Uterus (tissue), 2 donors: ENCODE results near the gene ABI3BP.

Experiments used
- POLR2A ChIP-seq, 2 donors: fragments of 450-650 bp; IDR thresholded peaks; one replicate each; pipeline ENCODE4 v1.6.1; 2016; ENCODE audit warnings: antibody characterized with exemption in 2 of 2, mild to moderate bottlenecking in 1 of 2, moderate library complexity in 1 of 2
- TF ChIP-seq, protein P1 (sequence below), 4 experiments: fragments of 200-600 bp in 2 of 4; fragments of 450-650 bp in 2 of 4; sonication (generic) in 2 of 4; IDR thresholded peaks; one replicate each; pipeline ENCODE4 v1.5.1; 2016 to 2019; ENCODE audit warnings: antibody characterized with exemption in 4 of 4, mild to moderate bottlenecking in 2 of 4, moderate library complexity in 1 of 4

DNA sequence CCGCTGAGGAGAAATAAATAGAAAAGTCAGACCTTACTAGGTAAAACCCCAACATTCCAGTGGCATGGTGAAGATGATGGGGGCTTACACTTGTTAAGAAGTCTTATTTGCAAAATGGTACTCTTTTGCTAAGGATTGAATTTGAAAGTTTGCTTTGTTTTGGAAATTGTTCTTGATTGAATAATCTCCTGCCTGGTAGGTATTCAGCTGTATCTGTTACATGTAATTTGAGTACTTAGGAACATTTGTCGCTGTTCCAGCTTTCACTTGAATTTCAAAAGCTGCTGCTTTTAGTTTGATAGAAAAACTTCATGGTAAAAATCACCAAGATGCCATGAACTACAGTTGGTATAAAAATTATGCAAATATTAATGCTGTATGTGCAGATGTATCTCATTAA lies 239.4 kb downstream of the ABI3BP start:
- TF ChIP-seq POLR2A (IDR thresholded peaks at IDR 0.05), result no peak
- TF ChIP-seq, protein P1, sequence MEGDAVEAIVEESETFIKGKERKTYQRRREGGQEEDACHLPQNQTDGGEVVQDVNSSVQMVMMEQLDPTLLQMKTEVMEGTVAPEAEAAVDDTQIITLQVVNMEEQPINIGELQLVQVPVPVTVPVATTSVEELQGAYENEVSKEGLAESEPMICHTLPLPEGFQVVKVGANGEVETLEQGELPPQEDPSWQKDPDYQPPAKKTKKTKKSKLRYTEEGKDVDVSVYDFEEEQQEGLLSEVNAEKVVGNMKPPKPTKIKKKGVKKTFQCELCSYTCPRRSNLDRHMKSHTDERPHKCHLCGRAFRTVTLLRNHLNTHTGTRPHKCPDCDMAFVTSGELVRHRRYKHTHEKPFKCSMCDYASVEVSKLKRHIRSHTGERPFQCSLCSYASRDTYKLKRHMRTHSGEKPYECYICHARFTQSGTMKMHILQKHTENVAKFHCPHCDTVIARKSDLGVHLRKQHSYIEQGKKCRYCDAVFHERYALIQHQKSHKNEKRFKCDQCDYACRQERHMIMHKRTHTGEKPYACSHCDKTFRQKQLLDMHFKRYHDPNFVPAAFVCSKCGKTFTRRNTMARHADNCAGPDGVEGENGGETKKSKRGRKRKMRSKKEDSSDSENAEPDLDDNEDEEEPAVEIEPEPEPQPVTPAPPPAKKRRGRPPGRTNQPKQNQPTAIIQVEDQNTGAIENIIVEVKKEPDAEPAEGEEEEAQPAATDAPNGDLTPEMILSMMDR (IDR thresholded peaks at IDR 0.05), result no peak
